NCI-H2196 (cell line): Measurements from ENCODE around the gene LBX2.

ENCODE experiments used
- DNase-seq: peaks from one replicate; lab custom pipeline; 2025; ENCODE audit not compliant: unreplicated experiment; lab: John Stamatoyannopoulos, UW

The LBX2 gene

DNA sequence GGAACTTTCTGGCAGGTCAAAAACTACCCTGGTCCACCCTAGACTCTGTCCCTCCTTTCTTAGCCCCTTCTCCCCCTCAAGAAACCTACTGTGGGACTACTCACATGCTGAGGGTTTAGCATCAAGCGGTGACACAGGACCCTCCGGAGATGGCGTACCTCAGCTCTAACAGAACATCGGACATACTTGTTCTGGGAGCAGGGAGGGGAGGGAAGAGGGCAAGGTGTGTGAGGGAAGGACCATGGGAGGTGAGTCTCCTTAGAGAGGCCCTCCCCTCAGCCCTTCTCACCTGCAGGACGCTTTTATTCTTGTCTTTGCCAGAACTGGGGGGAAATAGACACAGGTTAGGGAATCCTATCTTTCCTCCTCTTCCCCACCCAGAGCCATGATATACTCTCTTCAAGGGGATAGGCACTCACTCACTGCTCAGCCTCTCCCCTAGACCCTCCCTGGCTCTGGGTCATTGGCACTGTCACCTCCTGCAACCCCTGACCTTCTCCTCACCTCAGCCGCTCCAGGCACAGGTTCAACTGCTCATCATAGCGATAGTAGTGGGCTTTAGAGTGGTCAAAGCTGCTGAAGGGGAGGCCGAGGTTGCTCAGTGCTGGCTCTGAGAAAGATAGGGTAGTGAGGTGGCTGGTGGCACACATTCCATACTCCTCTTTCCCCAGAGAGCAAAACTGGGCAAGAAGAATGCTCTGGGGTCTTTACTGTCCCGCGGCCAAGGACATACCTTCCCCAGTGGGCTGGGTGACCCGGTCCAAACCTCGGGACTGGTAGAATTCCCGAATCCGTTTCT lies 6.2 kb upstream of the LBX2 start:
- DNase-seq: no peak

DNA sequence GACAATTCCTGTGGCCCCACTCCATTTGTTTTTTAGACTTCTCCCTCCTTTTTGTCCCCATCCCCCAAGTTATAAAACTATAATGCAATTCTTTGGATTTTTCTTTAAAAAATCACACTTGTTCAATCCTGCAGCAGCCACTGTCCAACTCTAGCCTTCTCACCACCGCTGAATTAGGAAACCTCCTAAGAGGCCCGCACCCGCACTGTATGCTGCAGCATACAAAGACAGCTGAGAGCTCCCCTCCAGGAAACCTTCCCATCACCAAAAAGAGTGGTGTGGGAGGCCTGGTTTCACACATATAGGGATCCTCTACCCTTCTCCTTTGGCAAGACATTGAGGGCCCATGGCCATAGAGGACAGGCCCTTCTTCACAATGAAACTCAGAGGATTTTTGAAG lies 5.2 kb upstream of the LBX2 start:
- no peak for DNase-seq

DNA sequence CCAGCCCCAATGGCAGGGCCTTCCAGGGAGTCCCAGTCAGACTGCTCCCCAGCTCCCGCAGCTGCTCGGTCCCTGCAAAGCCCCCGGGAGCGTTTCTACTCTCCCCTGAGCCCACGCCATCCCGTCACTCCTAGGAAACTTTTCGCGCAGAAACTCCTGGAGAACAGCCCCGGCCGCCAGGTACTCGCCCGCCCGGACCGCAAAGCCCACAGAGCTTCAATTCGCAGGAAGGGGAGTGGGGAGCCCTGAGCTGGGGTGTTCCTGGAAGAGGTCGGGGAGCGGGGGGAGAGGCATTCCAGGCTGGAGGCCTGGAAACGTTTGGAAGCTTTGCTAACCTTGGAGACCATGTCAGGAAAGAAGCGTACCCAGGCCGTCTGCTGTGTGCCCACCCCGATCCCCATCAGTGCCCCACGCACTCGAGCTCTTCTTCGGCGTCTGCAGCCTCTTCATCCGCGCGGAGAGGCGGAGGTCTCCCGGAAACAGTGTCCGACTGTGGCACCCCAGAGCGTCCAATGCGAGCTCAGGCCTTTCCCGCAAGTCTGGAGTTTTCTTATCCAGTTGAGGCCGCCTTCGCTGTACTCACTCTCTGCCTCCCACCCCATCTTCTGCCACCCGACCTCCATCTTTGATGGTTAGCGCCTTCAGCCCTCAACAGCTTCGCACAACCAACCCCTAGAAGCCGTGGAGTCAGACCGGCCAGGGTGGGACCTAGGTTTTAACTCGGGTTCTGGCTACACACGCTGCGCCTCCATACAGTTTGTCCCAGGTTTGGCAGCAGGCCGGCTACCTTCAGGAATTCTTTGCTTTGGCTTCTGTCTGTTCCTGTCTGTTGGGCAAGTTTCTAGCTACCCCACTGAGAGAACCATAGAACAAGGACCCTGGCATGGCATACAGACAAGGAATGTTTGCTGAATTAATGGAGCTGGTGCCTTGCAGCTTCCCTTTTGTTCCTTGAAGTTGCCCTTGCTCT lies 4.4 kb upstream of the LBX2 start:
- DNase-seq: no peak

DNA sequence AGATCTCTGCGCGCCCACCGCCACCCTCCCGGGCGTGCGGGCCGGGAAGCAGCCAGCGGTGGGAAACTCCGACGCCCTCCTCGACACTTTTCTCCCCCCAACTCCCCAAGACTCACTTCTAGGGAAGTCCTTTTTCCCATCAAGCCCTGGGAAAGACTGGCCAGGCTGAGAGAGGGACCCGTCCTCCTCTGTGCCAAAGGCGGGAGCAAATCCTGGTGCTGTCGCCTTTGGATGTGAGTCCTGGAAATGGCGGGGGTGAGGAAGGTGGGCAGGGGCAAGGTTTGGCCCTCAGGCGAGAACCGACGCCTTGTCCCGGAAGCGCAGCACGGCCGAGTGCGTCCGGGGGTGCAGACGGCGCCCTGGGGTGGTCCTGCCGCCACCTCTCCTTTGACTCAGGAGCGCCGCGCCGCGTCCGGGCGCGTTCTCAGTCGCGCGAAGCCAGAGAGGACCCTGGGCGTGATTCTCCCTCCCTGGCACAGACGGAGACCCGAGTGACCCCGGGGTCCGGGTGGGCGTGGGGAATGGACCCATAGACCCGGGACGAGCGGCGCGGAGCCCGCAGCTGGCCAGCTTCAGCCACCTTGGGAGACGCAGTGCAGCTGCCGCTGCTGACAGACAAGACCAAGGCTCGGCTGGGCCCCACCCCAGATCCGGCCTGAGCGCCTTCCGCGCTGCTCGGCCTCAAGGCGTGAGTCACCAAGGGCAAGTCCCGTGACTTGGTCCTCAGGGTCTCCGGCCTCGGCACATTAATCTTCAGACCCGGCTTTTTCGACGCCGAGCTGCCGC lies 3.5 kb upstream of the LBX2 start:
- DNase-seq: no peak

DNA sequence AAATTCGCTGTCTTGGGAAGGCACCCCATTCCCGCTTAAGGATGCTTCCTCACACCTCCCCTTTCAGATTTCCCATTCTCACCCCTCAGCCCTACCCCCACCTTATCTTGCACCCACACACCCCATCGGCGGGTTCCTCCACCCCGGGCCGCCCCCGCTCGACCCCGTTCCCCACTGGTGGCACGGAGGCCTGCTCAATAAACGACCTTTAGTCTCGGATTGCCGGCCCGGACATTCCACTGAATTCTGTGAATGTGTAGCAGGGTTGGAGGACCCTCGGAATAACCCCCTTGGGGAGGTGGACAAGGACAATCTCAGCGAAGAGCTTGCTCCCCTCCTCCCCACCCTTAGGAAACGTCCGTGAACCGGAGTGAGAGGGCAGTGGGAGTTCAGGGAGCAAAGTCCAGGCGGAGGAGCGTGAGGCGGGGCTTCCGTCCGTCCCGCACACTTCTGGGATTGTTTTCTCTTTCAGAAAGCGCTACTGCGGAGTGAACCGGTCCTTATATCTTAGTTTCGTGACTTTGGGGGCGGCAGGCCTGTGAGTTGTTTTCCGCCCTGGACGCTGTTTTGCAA lies 2.8 kb upstream of the LBX2 start:
- DNase-seq: no peak

DNA sequence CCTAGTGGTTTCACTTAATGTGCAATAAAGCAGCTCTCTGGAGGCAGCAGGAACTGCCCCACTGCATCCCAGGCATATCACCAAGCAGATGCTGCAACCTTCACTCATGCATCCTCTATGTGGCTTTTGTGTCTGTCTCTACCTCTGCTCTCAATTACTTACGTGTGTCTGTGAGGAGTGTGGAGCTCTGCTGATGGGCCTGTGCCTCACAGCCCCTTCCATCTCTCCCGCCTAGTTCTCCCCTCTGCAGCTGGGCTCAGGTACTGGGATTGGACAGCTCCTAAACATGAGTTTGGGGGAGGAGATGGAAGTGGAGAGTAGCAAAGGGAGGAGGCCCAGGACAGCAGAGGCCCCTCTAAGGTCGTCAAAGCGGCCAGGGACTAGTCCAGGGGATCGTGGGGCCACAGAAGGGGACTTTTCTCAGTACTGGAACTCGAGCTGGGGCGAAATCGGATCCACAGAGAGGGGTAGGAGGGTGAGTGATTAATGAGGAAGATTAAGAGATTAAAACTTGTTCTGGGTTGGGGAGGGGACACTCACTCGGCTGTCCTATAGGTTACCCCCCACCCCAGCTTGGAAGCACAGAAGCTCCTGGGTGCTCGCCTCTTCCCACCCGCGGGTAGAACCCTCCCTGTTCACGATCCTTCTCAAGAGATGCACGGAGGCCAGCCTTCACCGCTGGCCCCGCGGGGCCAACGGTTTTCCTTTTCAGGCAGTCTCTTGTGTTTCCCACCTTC lies 2.1 kb upstream of the LBX2 start:
- DNase-seq: no peak

DNA sequence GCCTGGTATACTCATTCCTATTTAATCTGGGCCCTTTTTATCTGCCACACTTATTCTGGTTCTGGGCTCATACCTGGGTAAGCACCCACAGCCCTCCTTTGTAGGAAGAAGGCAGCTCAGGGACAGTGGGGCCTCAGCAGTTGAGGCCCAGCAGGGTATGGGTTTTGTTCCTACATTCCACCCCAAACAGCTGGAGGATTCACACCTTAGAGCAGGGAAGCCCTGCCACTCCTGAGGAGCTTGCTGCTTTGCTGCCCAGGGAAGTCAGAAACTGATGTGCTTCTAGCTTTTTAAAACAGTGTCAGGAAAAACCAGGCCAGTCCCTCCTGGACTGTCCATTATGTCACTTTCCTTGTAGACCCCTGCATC lies 1.2 kb upstream of the LBX2 start:
- no peak for DNase-seq

DNA sequence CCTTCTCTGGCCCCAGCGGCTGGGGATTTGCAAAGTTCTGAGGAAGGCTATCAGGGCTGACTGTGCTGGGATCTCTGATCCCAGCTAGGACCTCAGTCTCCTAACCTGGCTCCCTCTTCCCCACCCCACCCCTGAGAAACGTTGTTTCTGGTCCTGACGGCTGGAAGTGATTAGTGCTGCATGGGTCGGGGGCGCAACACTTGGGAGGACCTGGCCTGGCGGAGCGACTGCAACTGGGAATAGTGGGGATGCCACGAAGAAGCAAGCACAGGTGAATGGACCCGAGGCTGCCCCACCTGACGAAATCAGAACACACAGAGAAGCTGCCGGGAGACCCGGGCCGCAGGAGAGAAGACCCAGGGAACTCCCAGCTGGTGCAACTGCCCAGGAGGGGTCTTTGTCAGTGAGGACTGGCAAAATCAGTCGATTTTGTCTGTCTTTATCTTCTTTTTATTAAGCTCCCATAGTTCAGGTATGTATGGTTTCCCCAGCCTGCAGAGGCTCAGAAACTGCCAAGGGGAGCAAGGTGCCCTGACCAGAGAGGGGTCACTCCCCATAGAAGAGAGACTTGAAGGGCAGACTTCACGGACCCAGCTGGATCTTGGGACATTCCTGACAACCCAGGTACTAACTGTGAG lies 656 bp upstream of the LBX2 start:
- DNase-seq: no peak

DNA sequence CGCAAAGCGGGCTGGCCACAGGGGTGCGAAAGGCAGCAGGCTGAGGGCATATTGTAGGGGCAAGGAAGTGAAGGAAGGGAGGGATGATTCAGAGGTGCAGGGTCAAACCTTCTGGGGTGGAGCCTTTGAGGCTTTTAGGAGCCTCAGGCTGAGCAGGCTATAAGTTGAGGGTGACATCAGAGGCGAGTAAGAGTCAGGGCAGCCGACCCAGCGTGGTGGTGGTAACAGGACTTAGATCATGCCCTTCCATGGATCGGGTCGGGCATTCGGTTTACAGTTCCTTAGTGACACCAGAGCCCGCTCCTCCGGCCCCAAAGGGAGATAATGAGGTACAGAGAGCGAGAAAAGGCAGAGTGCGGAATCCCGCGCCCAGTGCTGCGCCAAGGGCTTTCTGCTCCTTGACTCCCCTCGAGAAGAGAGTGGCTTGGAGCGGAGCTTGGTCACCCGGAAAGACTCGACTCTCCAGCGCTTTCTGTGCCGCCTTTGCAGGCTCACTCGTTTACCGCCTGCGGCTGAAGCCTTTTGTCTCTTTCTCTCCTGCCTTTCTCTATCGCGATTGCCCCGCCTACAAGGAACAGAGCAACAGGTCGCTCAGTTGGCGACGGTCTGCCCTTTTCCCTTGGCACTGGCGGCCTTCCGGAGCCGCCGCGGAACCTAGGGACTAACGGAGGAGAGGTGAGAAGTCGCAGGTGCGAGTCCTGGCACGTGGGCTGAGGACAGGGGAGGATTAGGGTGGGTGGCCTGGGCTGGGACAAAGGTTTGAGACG lies 720 bp downstream of the LBX2 start:
- no peak for DNase-seq

DNA sequence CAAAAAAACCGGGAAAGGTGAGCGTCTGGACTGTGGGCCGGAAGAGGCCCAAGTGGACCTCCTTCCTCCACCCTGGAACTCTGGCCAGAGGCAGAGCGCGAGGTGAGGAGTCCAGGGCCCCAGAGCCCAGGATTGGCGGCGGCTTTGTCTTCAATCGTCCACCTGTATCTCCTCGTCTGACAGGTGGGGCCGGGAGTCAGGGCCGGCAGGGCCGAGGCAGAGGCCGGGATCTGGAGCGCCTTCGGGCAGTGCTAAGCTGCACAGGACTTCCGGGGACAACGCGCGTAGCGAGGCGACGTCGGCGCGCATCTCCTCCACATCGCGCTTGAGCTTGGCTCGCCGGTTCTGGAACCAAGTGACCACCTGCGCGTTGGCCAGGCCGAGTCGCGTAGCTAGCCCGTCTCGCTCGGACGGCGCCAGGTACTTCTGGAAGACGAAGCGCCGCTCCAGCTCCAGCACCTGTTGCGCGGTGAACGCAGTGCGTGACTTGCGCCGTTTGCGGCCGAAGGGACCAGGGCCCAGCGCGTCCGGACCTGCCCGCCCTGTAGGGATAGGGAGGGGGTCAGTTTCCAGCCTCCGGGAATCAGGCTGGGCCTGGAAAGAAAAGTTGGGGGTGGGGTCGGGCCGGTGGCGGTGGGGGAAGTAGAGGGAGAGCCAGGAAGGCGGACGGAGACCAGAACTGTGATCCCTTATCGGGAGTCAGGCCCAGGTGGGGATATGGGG lies 1.5 kb downstream of the LBX2 start:
- no peak for DNase-seq

DNA sequence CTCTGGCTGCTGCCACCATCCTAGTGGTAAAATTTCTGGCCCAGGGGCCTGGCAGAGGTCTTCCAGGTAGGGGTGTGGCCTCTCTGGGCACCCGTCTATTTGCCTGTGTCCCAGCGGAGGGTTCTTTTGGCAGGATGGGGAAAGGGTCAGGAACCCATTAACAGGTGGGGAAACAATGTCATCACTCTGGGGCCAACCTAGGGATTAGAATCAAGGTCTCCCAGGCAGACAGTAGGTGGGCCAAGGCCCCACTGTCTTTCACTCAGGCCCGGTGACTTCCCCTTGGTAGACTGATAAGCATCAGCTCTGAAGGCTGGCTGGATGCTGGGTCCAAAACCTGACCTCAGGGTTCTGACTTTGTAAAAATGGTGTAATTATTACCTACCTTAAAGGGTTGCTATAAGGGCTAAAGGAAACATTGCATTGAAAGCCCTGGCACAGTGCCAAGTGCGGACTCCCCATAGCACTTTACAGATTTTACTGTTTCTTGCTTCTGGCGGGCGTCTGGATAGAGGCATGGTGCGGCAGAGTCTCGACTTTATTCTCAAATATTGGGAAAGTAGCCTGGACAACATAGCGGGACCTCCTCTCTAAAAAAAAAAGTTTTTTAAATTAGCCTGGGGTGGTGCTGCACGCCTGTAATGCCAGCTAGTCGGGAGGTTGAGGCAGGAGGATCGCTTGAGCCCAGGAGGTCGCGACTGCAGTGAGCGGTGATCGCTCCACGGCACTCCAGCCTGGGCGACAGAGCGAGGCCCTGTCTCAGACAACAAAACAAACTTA lies 2.2 kb downstream of the LBX2 start:
- DNase-seq: no peak

DNA sequence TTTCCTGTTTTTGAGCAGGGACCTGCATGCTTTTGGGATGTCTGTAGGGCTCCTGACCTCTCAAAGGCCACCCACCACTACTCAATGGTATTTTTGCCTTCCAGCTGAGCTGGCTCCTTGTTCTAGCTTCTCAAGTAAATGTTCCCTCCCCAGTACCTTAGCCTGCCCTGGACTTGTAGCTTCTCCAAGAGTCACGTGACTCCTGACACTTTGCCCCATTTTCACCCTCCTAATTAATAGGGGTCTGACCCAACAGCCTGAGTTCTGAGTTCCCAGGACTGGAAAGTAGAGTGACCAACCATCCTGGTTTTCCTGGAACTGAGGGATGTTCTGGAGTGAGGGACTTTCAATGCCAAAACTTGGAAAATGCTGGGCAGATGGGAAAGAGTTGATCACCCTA lies 4.0 kb downstream of the LBX2 start:
- no peak for DNase-seq

DNA sequence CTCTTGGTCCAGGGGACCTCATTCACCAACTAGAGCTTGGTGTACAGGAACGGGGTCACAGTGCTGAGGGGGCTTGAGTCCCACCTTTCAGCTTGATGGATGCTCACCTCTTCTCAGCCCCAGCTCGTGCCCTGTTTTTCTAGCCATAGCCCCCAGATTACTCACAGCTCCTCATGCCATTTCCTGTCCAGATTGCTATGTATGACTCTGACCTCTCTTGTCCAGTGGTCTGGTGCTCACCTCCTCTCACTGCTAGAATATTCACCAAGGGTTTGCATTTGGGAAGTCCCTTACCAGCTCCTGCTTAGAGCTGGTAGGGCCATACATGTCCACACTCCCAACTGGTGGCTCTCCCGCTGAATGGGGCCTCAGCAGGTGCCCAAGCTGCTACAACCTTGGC lies 5.9 kb downstream of the LBX2 start:
- no peak for DNase-seq

DNA sequence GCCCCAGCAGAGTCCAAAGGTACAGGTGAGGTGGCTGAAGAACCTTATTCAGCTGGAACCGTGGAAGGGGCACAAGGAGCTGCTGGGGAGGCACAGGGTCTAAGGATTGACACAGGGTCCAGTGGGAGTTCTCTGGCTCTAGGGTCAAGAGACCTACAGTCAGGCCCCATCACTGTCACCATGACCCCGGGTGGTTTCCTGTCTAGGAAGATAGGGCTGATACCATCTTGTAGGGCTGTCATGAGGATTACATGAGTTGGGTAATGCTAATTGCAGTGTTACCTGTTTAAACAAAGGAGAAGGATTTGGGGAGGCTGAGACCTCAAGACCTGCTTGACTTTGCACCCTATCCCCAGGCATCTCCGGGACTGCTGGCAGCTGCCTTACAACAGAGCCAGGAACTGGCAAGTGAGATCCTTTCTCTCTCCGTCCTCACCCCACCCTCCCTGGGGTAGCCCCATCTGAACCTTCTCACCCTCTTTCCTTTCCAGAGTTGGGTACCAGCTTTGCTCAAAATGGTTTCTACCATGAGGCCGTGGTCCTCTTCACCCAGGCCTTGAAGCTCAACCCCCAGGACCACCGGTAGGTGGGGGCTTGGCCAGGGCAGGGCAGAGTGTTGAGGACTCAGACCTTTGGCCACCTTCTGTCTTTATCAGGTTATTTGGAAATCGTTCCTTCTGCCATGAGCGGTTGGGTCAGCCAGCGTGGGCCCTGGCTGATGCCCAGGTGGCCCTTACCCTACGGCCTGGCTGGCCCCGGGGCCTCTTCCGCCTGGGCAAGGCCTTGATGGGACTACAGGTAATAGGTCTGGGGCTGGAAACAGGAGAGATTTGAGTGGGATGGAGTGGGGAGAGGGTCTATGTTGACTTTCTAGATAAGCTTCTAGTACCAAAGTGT lies 7.5 kb downstream of the LBX2 start:
- DNase-seq: no peak

DNA sequence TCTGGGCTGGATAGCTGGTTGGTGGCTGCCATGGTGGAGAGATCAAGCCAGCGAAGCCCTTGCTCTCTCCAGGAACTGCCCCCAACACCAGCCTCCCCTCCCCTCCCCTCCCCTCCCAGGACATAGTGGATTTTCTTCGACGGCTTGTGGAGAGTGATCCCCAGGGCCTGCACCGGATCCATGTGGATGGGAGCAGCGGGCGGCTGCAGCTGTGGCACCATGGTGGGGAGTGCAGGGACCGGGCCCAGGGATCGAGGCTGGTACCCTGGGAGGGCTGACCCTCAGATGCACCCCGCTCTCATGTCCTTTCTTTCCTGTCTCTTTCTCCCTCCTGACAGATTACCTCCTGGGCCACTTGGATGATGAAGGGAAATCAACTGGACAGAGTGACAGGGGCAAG lies 9.5 kb downstream of the LBX2 start:
- no peak for DNase-seq

DNA sequence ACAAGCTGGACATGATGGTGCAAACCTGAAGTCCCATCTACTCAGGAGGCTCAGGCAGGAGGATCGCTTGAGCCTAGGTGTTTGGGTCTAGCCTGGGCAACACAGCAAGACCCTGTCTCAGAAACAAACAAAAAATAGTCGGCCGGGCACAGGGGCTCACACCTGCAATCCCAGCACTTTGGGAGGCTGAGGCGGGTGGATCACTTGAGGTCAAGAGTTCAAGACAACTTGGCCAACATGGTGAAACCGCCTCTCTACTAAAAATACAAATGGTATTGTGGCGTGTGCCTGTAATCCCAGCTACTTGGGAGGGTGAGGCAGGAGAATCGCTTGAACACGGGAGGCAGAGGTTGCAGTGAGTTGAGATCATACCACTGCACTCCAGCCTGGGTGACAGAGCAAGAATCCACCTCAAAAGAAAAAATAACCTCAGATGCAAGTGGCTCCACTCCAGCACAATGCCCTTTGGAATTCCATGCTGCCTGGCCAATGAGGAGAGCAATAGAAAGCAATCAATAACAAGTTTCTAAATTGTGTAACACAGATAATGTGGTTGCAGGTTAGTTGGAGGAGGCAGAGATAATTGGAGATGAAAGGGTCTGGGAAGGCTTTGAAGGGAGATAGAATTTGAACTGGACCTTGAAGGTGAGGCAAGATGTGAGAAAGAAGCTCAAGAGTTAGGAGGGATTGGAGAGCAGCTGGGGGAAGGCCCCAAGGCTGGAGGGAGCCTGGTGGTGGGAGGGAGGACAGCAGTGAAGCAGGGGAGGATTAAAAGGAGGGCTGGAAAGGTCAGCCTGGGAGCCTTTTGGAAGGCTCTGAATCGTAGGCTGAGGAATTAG lies 10.5 kb downstream of the LBX2 start:
- DNase-seq: no peak
